Measurements from ENCODE around the gene LRRC70. TPM values are rescaled to one million over a fixed set of nuclear protein-coding genes. Genes with fewer than 3 reads are reported as not detected.

LRRC70 gene
- total and polyA plus RNA-seq, 3 donors from 2014 or later: 4.9 to 9.9 (median 9.0) TPM

DNA sequence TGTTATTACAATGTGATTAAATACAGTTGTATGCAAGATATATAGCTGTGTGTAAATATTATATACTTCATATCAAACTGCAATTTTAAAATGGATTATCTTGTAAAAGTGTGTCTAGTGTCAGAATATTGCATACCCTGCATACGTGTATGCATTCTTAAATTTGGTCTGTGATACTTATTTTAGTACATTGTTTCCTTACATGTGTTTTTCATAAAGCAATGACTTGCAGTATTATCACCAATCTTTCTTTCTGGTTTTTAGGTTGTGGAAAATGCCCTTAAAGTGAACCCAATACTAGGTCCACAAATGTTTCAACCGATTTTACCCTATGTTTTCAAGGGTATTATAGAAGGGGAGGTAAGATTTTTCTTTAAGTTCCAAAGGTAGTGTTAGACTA lies 28.5 kb upstream of the LRRC70 start:
- intact Hi-C loops (cut with DNase I; ENCODE audit: low total_unique reads): no loop called here
- TF ChIP-seq, protein P1, sequence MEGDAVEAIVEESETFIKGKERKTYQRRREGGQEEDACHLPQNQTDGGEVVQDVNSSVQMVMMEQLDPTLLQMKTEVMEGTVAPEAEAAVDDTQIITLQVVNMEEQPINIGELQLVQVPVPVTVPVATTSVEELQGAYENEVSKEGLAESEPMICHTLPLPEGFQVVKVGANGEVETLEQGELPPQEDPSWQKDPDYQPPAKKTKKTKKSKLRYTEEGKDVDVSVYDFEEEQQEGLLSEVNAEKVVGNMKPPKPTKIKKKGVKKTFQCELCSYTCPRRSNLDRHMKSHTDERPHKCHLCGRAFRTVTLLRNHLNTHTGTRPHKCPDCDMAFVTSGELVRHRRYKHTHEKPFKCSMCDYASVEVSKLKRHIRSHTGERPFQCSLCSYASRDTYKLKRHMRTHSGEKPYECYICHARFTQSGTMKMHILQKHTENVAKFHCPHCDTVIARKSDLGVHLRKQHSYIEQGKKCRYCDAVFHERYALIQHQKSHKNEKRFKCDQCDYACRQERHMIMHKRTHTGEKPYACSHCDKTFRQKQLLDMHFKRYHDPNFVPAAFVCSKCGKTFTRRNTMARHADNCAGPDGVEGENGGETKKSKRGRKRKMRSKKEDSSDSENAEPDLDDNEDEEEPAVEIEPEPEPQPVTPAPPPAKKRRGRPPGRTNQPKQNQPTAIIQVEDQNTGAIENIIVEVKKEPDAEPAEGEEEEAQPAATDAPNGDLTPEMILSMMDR (IDR thresholded peaks at IDR 0.05): no peak
- TF ChIP-seq POLR2A (IDR thresholded peaks at IDR 0.05): no peak
- WGBS, 2 donors: 83 to 88% methylated on average over 2 of the region's 2 CpGs
- Histone ChIP-seq H3K4me1 (no peaks in the 10 kb centered on the region), H3K4me3 (no peak overlapping the region), H3K27me3 (no peaks in the 10 kb centered on the region), H3K36me3 (ENCODE audit: low read depth, missing control alignments) (no peaks in the 10 kb centered on the region), H3K27ac (no peak overlapping the region), H3K9me3 (no peaks in the 10 kb centered on the region)
- DNase-seq: no peak

DNA sequence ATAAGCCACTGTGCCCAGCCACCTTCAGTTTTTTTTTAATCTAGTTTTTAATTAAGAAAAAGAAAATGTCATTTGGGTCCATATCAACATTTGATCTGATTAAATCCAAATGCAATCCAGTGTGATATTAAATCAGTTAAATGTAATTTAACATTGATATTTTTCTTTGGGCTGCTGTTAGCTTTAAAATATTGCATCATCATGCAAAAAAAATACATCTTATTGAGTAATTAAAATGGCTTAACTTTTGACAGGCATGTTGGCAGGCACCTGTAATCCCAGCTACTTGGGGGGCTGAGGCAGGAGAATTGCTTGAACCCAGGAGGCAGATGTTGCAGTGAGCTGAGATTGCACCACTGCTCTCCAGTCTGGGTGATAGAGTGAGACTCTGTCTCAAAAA lies 22.7 kb upstream of the LRRC70 start:
- Histone ChIP-seq H3K4me1 (no peaks in the 10 kb centered on the region), H3K27ac (no peak overlapping the region), H3K36me3 (ENCODE audit: low read depth, missing control alignments) (no peaks in the 10 kb centered on the region), H3K4me3 (no peak overlapping the region), H3K27me3 (no peaks in the 10 kb centered on the region), H3K9me3 (no peaks in the 10 kb centered on the region)
- no peak for DNase-seq
- no peak for TF ChIP-seq POLR2A (IDR thresholded peaks at IDR 0.05)
- TF ChIP-seq, protein P1 (IDR thresholded peaks at IDR 0.05): no peak
- intact Hi-C loops (cut with DNase I; ENCODE audit: low total_unique reads): no loop called here

DNA sequence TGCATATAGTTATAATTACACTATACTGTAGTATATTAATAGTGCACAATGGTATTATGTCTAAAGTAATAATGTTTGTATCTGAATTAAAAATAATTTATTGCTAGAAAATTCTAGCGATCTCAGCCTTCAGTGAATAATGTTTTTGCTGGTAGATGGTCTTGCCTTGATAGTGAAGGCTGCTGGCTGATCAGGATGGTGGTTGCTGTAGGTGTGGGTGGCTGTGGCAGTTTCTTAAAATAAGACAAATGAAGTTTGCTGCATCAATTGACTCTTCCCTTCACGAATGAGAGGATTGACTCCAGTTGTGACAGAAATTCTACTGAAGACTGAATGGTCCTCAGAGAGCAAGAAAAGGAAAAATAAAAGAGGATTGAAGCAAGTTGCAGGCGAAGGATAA lies 19.7 kb upstream of the LRRC70 start:
- Histone ChIP-seq H3K4me3 (no peak overlapping the region), H3K27ac (no peak overlapping the region), H3K27me3 (no peaks in the 10 kb centered on the region), H3K36me3 (ENCODE audit: low read depth, missing control alignments) (no peaks in the 10 kb centered on the region), H3K9me3 (no peaks in the 10 kb centered on the region), H3K4me1 (no peaks in the 10 kb centered on the region)
- DNase-seq: no peak
- intact Hi-C loops (cut with DNase I; ENCODE audit: low total_unique reads): no loop called here
- TF ChIP-seq, protein P1 (IDR thresholded peaks at IDR 0.05): no peak
- no peak for TF ChIP-seq POLR2A (IDR thresholded peaks at IDR 0.05)
- 94 to 97% methylated on average over 3 of the region's 3 CpGs for WGBS, 2 donors

DNA sequence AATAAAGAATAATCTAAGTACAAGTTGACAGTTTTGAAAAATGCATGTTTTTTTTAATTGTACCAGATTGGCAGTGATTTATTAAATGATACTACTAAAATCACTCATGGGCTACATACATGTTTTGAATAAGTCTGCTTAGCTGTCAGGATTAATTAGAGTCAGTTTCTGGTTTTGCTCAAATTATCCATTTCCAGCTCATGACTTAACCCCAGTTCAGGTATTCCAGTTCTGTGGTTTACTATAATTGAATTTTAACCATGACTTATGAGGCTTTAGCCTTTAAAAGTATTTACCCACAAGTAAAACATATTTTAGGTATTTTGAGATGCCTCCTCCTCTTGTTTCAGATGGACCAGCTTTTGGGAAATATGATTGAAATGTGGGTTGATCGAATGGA lies 17.8 kb upstream of the LRRC70 start:
- Histone ChIP-seq H3K27me3 (no peaks in the 10 kb centered on the region), H3K4me1 (no peaks in the 10 kb centered on the region), H3K27ac (no peak overlapping the region), H3K4me3 (no peak overlapping the region), H3K36me3 (ENCODE audit: low read depth, missing control alignments) (no peaks in the 10 kb centered on the region), H3K9me3 (no peaks in the 10 kb centered on the region)
- intact Hi-C loops (cut with DNase I; ENCODE audit: low total_unique reads): no loop called here
- no peak for TF ChIP-seq POLR2A (IDR thresholded peaks at IDR 0.05)
- TF ChIP-seq, protein P1 (IDR thresholded peaks at IDR 0.05): no peak
- no peak for DNase-seq
- 93 to 100% methylated on average over 1 of the region's 1 CpG for WGBS, 2 donors

DNA sequence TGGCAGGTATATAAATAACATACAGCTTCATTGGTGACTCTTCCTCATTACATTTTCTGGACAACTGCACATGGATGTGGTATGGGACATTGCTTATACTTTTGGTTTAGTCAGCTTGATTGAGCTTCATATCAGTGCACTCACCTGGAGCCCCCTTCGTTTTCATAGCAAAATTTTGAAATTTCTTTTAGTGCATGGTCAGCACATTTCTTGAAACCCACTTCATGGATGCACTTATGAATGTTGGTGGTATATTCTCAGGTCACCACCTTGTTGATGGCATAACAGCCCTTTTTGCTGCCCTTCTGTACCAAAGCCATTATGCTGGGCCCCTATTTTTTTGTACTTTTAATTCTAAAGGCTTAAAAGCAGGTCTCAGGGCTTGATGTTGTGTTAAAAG lies 16.7 kb upstream of the LRRC70 start:
- Histone ChIP-seq H3K9me3 (no peaks in the 10 kb centered on the region), H3K27ac (no peak overlapping the region), H3K36me3 (ENCODE audit: low read depth, missing control alignments) (no peaks in the 10 kb centered on the region), H3K27me3 (no peaks in the 10 kb centered on the region), H3K4me3 (no peak overlapping the region), H3K4me1 (no peaks in the 10 kb centered on the region)
- intact Hi-C loops (cut with DNase I; ENCODE audit: low total_unique reads): no loop called here
- WGBS, 2 donors: 82 to 93% methylated on average over 1 of the region's 1 CpG
- DNase-seq: no peak
- TF ChIP-seq, protein P1 (IDR thresholded peaks at IDR 0.05): no peak
- no peak for TF ChIP-seq POLR2A (IDR thresholded peaks at IDR 0.05)

All from testis (tissue), 3 donors.